NCI-H526 (cell line): ENCODE data around the gene FNBP1.
"Not testable (repeated sequence)": the region's sequence is repeated elsewhere in the genome, so short reads cannot be mapped to it uniquely, and the experiment has no call there.

Experiments used
- DNase-seq, 2 experiments: peaks; one replicate each; lab custom pipeline; 2025; lab: John Stamatoyannopoulos, UW

The FNBP1 gene

GRCh38 chr9:129953736-129954135, 89.3 kb downstream of the FNBP1 start:
- no peak for DNase-seq

GRCh38 chr9:129952337-129952736, 90.7 kb downstream of the FNBP1 start:
- no peak for DNase-seq

GRCh38 chr9:129949821-129950220, 93.2 kb downstream of the FNBP1 start:
- DNase-seq: no peak

- DNase-seq: not testable (repeated sequence)
Observed at GRCh38 chr9:129948626-129949025, 94.4 kb downstream of the FNBP1 start.

- no peak for DNase-seq
Observed at GRCh38 chr9:129946246-129946995, 96.6 kb downstream of the FNBP1 start.

- DNase-seq: no peak
Observed at GRCh38 chr9:129945314-129945713, 97.7 kb downstream of the FNBP1 start.

- DNase-seq: no peak
Observed at GRCh38 chr9:129944506-129945116, 98.4 kb downstream of the FNBP1 start.

GRCh38 chr9:129939431-129939830, 103.6 kb downstream of the FNBP1 start:
- no peak for DNase-seq

- DNase-seq: no peak
Observed at GRCh38 chr9:129938291-129938979, 104.6 kb downstream of the FNBP1 start.

- not testable (repeated sequence) for DNase-seq
Observed at GRCh38 chr9:129937879-129938278, 105.1 kb downstream of the FNBP1 start.

- no peak for DNase-seq
Observed at GRCh38 chr9:129936222-129936621, 106.8 kb downstream of the FNBP1 start.

- DNase-seq: no peak
Observed at GRCh38 chr9:129934780-129935179, 108.2 kb downstream of the FNBP1 start.

- no peak for DNase-seq
Observed at GRCh38 chr9:129934041-129934591, 108.9 kb downstream of the FNBP1 start.

GRCh38 chr9:129933185-129934040, 109.6 kb downstream of the FNBP1 start:
- no peak for DNase-seq

- no peak for DNase-seq
Observed at GRCh38 chr9:129932303-129933151, 110.5 kb downstream of the FNBP1 start.

- no peak for DNase-seq
Observed at GRCh38 chr9:129930743-129931142, 112.2 kb downstream of the FNBP1 start.

GRCh38 chr9:129929496-129930125, 113.4 kb downstream of the FNBP1 start:
- no peak for DNase-seq

GRCh38 chr9:129923589-129923988, 119.4 kb downstream of the FNBP1 start:
- DNase-seq: no peak

- no peak for DNase-seq
Observed at GRCh38 chr9:129921905-129922304, 121.1 kb downstream of the FNBP1 start.

- no peak for DNase-seq
Observed at GRCh38 chr9:129919841-129920240, 123.1 kb downstream of the FNBP1 start.
